ENCODE measurements around the gene ZNF653. TPM values are rescaled to one million over a fixed set of nuclear protein-coding genes. Genes with fewer than 3 reads are reported as not detected.

ZNF653 gene
- polyA plus RNA-seq, 1 experiment = 2.1 TPM

- H3K9me3 ChIP-seq (ENCODE audit: control insufficient read depth, insufficient read depth, low read length) = no peaks in the 10 kb centered on the region
- TF ChIP-seq, protein P1, sequence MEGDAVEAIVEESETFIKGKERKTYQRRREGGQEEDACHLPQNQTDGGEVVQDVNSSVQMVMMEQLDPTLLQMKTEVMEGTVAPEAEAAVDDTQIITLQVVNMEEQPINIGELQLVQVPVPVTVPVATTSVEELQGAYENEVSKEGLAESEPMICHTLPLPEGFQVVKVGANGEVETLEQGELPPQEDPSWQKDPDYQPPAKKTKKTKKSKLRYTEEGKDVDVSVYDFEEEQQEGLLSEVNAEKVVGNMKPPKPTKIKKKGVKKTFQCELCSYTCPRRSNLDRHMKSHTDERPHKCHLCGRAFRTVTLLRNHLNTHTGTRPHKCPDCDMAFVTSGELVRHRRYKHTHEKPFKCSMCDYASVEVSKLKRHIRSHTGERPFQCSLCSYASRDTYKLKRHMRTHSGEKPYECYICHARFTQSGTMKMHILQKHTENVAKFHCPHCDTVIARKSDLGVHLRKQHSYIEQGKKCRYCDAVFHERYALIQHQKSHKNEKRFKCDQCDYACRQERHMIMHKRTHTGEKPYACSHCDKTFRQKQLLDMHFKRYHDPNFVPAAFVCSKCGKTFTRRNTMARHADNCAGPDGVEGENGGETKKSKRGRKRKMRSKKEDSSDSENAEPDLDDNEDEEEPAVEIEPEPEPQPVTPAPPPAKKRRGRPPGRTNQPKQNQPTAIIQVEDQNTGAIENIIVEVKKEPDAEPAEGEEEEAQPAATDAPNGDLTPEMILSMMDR (IDR thresholded peaks at IDR 0.05; ENCODE audit: low read depth, low read length) = no peak
- ChIA-PET CTCF (interaction anchor here (0.8 to 1.0 kb wide), 2 partner anchors 22 to 31 kb away, joined by 3 read pairs; no protein-coding TSS in a partner anchor), POLR2A (no interaction called here)
- DNase-seq (ENCODE audit: low read depth, low spot score) = no peak
- H3K27me3 ChIP-seq (ENCODE audit: control insufficient read depth, insufficient read depth, low read length) = no peaks in the 10 kb centered on the region
- no peak overlapping the region for H3K4me3 ChIP-seq (ENCODE audit: low read depth, low read length)
- no peak overlapping the region for H3K27ac ChIP-seq (ENCODE audit: low read depth, low read length)
These were observed 8.3 kb upstream of the ZNF653 start for GRCh38 chr19:11513946-11514345.

- Histone ChIP-seq H3K27ac (ENCODE audit: low read depth, low read length) (no peak overlapping the region), H3K4me3 (ENCODE audit: low read depth, low read length) (no peak overlapping the region), H3K27me3 (ENCODE audit: control insufficient read depth, insufficient read depth, low read length) (no peaks in the 10 kb centered on the region), H3K9me3 (ENCODE audit: control insufficient read depth, insufficient read depth, low read length) (peaks cover 3% of the 10 kb centered on the region; the same call in 1 of the 2 replicates)
- TF ChIP-seq, protein P1 (IDR thresholded peaks at IDR 0.05; ENCODE audit: low read depth, low read length) = no peak
- POLR2A ChIA-PET = no interaction called here
- DNase-seq (ENCODE audit: low read depth, low spot score) = no peak
- CTCF ChIA-PET = interaction anchor here (0.7 to 1.0 kb wide), 2 partner anchors 26 to 348 kb away, joined by 3 to 5 read pairs; no protein-coding TSS in a partner anchor
These were observed 4.8 kb upstream of the ZNF653 start for GRCh38 chr19:11510444-11510843.

GRCh38 chr19:11507370-11508078 lies 1.9 kb upstream of the ZNF653 start:
- POLR2A ChIA-PET = no interaction called here
- H3K27ac ChIP-seq (ENCODE audit: low read depth, low read length) = no peak overlapping the region
- no peak for DNase-seq (ENCODE audit: low read depth, low spot score)
- H3K27me3 ChIP-seq (ENCODE audit: control insufficient read depth, insufficient read depth, low read length) = no peaks in the 10 kb centered on the region
- no peak overlapping the region for H3K4me3 ChIP-seq (ENCODE audit: low read depth, low read length)
- TF ChIP-seq, protein P1 (IDR thresholded peaks at IDR 0.05; ENCODE audit: low read depth, low read length) = no peak
- CTCF ChIA-PET = no interaction called here
- peaks cover 3% of the 10 kb centered on the region; the same call in 1 of the 2 replicates for H3K9me3 ChIP-seq (ENCODE audit: control insufficient read depth, insufficient read depth, low read length)

DNA sequence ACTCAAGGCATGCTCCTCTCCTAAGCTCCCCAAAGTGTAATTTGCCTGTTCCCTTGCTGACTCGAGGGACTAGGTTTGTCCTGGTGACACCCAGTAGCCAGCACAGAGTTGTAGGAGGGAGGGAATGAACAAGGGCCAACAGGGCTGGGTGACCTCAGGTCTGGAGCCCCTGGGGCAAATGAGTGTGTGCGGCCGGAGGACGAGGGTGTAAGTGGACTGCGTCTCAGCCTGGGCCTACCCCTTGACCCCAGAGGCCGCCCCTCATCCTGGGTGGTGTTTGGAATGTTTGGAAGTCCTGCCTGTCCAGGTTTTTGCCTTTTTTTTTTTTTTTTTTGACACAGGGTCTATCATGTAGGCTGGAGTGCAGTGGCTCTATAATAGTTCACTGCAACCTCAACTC lies 1.3 kb upstream of the ZNF653 start:
- no peak overlapping the region for H3K27ac ChIP-seq (ENCODE audit: low read depth, low read length)
- H3K4me3 ChIP-seq (ENCODE audit: low read depth, low read length) = no peak overlapping the region
- CTCF ChIA-PET = interaction anchor here (0.6 kb wide), 1 partner anchor 213 kb away, joined by 6 read pairs; no protein-coding TSS in a partner anchor
- no peaks in the 10 kb centered on the region for H3K27me3 ChIP-seq (ENCODE audit: control insufficient read depth, insufficient read depth, low read length)
- POLR2A ChIA-PET = no interaction called here
- no peak for DNase-seq (ENCODE audit: low read depth, low spot score)
- TF ChIP-seq, protein P1 (IDR thresholded peaks at IDR 0.05; ENCODE audit: low read depth, low read length) = no peak
- H3K9me3 ChIP-seq (ENCODE audit: control insufficient read depth, insufficient read depth, low read length) = peaks cover 3% of the 10 kb centered on the region; the same call in 1 of the 2 replicates

GRCh38 chr19:11506101-11506555 lies 489 bp upstream of the ZNF653 start:
- DNase-seq (ENCODE audit: low read depth, low spot score) = no peak
- TF ChIP-seq, protein P1 (IDR thresholded peaks at IDR 0.05; ENCODE audit: low read depth, low read length) = no peak
- Histone ChIP-seq H3K27ac (ENCODE audit: low read depth, low read length) (no peak overlapping the region), H3K9me3 (ENCODE audit: control insufficient read depth, insufficient read depth, low read length) (peaks cover 3% of the 10 kb centered on the region; the same call in 1 of the 2 replicates), H3K4me3 (ENCODE audit: low read depth, low read length) (peak overlapping the region; percentile 67), H3K27me3 (ENCODE audit: control insufficient read depth, insufficient read depth, low read length) (no peaks in the 10 kb centered on the region)
- CTCF ChIA-PET = interaction anchor here (0.5 to 0.6 kb wide), 2 partner anchors 212 to 648 kb away, joined by 4 to 6 read pairs; no protein-coding TSS in a partner anchor
- POLR2A ChIA-PET = interaction anchor here (0.5 kb wide), 1 partner anchor 18 kb away, joined by 4 read pairs; no protein-coding TSS in a partner anchor

All from AG04450 (cell line).